ENCODE data around the gene PMM2. TPM values are rescaled to one million over a fixed set of nuclear protein-coding genes. Genes with fewer than 3 reads are reported as not detected.
"Not testable (repeated sequence)": the region's sequence is repeated elsewhere in the genome, so short reads cannot be mapped to it uniquely, and the experiment has no call there.

The PMM2 gene
- total RNA-seq, 1 experiment from 2014 or later, result 49.0 TPM

DNA sequence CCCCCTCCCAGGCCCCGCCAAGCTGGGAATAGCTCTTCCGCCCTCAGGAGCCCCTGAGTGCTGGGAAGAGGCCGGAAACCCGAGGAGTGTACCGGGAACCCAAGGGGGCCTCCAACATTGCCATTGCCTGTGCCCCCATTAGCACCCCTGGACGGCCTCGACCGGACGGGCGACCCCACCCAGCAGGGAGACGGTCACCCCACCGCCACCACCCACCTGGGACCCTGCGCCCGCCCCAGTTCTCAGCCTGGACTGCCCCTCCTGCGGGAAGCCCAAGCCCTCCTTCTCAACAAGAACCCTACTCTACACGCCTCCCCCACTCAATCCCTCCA is 69.2 kb downstream of the PMM2 start:
- no peak for DNase-seq (ENCODE audit: low spot score)

DNA sequence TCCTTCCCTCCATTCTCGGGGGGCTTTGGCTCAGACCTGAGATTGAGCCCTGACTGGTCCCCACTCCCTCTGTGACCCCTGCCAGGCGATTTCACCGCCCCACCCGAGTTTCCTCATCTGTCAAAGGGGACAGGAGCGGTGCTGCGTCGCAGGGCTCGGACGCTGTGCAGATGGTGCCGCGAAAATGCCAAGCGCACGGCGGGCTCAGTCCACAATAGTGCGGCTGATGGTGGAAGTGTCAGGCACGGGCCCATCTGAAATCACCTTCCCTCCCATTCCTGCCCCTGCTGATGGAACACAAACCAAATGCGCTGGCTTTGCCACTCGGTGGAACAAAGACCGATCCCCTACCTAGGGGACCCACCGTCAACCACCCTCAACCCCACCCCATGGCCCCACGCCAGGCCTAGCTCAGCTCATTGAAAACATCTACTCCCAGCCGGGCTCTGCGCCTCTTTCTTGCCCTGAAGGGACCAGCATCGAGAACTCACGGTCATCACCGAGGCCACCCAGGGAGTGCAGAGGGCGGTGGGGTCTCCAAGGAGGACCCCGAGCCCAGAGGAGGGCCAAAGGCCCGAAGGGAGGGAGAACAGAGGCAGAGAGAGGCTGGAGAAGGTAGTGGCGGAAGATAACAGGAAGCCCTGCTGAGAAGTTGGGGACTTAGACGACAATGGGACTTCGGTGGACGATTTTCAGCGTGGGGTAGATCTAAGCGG is 69.7 kb downstream of the PMM2 start:
- DNase-seq (ENCODE audit: low spot score), result peak; percentile 45

DNA sequence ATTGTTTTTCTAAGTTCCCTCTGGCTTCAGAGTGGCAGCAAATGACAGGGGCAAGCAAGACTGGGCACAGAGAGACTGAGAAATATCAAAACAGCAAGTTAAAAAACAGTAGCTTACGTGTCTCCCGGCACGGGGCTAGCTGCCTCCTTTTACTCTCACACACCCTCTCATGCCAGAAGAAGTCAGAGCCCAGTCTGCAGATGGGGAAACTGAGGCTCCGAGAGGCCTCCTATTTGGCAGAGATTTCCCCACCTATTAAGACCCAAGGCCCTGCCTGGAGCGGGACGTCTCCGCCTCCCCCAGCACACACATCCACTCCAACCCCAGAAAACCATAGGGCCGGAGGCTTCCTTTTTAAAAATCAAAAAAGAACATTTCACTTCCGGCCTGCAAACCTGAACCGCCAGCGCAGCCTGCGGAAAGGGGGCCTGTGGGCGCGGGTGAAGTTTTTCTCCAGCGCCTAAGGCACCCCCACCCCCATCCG is 70.3 kb downstream of the PMM2 start:
- no peak for DNase-seq (ENCODE audit: low spot score)

GRCh38 chr16:8868416-8869211 is 71.0 kb downstream of the PMM2 start, which contains the start of gene CARHSP1:
Gene CARHSP1, minus strand, starts transcription at chr16:8869006. Its CDS starts 9,678 bp downstream, at chr16:8859328.
- peak; percentile 90 for DNase-seq (ENCODE audit: low spot score)

DNA sequence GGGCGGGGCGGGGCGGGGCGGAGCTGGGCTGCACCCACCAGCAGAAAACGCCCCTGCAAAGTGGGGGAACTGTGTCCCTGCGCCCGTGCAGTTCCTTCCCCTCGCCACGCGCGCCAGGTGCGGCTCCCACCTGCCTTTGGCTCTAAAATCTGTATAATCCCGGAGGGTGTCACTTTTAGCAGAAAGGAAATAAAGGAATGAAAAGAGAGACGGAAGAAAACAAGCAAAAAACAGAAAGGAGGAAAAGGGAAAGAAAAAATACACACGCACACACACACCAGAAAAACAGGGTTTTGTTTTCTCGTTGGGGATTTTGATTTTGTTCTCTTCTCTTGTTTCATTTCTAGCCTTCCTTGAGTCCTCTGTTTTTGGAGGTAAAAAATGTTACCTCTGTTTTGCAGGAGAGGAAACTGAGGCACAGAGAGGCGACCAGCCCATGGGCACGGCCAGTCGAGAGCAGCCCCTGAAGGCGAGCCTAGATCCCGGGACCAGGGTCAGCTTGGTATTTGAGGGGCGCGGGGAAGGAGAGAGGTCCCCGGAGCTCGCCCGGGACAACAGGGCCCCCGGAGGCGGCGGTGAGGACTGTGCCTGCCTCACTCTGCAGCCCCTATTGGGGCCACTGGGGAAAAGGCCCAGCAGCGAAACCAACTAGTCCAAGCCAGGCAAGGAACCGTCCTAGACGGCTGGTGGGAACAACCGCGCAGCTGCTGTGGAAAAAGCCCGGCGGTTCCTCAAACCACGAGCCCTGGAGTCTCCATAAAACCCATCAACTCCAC is 71.8 kb downstream of the PMM2 start:
- no peak for DNase-seq (ENCODE audit: low spot score)

- DNase-seq (ENCODE audit: low spot score), result not testable (repeated sequence)
These were observed 72.3 kb downstream of the PMM2 start for GRCh38 chr16:8869988-8870241.

GRCh38 chr16:8872071-8872470 is 74.4 kb downstream of the PMM2 start:
- no peak for DNase-seq (ENCODE audit: low spot score)

DNA sequence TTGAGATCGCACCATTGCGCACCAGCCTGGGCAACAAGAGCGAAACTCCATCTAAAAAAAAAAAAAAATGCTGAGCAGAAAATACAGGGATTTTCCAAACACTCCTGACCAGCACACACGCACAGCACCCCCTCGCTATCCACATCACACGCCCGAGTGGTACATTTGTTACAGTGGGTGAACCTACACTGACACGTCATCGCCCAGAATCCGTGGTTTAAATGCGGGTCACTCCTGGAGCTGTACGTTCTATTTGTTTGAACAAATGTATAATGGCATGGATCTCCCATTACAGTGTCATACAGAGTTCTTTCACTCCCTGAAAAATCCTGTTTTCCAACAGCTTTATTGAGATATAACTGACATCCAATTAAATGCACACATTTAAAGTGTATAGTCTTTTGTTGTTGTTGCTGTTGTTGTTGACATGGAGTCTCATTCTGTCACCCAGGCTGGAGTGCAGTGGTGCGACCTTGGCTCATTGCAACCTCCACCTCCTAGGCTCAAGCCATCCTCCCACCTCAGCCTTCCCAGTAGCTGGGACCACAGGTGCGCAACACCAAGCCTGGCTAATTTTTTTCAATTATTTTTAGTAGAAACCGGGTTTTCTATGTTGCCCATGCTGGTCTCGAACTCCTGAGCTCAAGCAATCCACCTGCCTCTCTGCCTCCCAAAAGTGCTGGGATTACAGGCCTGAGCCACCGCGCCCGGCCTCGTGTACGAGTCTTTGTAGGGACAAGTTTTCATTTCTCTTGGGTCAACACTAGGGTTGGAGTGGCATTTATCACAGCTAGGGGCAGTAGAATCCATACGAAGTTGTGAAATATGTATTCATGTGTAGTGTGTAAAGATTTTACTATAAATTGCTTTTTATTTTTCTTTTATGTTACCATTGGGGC is 75.6 kb downstream of the PMM2 start:
- DNase-seq (ENCODE audit: low spot score), result no peak

GRCh38 chr16:8873866-8874195 is 76.2 kb downstream of the PMM2 start:
- DNase-seq (ENCODE audit: low spot score), result not testable (repeated sequence)

DNA sequence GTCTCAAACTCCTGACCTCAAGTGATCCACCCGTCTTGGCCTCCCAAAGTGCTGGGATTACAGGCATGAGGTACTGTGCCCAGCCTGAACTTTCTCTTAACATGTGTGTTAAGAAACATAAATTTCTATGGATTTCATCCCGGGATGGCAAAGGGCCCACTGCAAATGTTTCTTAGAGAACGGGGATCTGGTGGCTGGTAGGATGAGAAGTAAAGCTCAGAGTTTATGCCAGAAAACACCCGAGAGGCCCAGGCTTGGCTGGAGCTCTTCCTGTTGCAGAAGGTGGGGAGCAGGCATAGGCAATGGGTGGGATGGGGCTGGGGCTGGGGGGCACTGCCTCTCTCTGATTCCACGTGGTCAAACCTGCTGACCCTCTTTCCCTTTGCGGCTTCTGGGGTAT is 76.7 kb downstream of the PMM2 start:
- DNase-seq (ENCODE audit: low spot score), result no peak

- not testable (repeated sequence) for DNase-seq (ENCODE audit: low spot score)
These were observed 77.7 kb downstream of the PMM2 start for GRCh38 chr16:8875317-8875716.

DNA sequence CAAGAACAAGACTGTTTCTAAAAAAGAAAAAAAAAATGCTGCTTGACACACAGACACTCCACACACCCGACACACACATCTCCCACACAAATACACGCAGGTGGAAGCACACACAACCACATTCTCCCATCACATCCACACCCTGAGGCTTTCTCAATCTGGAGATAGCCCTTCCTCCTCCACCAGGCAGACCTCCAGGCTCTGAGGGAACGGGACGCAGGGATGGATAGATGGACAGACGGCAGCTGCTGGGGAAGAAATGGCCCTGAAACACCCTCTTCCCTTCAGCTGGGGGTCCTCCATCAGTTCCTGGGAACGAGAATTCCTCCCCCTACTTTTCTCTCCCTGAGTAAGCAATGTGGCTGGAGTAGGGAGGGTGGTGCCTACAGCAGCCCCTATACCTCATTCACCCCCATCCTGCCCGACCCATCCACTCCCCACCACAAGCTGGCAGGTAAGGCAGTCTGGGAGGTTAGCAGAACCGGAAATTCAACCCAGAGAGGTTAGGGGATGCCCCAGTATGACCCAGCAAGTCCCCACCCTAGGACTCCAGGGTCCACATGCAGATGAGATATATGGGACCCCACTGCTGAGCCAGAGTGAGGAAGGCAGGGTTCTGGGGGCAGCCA is 80.4 kb downstream of the PMM2 start:
- no peak for DNase-seq (ENCODE audit: low spot score)

DNA sequence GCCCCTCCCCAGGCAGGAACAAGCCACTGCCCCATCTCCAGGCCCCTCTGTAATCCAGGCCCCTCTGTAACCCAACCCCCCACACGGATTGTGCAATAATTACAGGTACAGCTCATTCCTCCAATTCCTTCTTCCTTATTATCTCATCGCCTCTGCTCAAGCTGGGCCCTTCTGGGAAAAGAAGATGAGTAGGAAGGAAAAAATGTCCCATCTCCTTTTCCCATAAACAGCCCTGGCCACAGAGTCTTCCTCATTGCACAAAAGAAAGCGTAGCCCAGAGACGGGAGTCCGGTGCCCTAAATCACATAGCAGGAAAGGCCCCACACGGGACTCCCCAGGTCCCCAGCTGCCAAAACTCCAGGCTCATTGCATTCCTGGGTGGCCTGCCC is 80.9 kb downstream of the PMM2 start:
- DNase-seq (ENCODE audit: low spot score), result peak; percentile 18

DNA sequence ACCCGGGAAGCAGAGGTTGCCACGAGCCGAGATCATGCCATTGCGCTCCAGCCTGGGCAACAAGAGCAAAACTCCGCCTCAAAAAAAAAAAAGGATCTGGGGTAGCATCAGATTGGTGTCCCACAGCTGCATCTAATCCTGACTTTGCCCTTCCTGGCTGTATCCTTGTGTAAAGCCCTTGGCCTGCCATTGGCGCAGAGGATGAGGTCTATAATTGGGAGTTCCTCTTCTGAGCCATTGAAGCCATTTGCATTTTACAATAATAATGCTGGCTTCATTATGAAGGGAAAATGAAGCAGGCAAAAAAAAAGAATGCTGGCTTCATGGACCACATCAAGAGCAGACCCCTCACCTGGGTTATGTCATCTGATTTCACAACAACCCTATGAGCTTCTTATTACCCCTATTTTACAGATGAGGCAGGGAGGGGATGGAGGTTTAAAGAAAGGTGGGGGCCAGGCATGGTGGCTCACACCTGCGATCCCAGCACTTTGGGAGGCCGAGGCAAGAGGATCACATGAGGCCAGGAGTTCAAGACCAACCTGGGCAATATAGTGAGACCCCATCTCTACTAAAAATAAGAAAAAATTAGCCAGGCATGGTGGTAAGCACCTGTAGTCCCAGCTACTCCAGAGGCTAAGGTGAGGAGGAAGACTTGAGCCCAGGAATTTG is 83.3 kb downstream of the PMM2 start:
- no peak for DNase-seq (ENCODE audit: low spot score)

DNA sequence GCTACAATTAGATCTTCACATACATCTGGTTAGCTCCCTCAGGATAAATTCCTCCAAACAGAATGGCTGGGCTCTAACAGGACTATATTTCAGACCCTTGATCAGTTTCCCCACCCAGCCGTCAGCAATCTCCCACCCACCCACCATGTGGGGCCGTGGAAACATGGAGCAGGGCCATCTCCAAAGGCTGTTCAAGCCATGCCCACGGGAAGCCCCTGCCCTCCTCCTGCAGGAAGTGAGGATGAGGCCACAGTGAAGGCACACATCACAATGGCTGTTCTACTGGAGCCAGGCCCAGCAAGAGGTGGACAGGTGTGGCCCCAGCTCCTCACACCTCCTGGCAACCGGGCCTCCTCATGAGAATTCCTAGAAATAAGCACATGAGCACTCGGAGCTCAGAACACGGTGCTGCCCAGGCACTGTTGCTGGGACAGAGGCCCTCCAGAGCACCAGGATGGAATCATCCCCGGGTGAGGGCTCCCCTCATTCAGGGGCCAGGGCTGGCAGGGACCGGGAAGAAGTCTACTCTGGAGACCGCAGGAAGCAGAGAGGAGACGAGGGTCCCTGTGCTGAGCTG is 84.5 kb downstream of the PMM2 start, which contains the start of gene LITAFD:
Gene LITAFD, plus strand, starts transcription at position 311 of the 577 bp plus-strand sequence. CDS start 2,005 bp downstream, outside the sequence.
- no peak for DNase-seq (ENCODE audit: low spot score)

DNA sequence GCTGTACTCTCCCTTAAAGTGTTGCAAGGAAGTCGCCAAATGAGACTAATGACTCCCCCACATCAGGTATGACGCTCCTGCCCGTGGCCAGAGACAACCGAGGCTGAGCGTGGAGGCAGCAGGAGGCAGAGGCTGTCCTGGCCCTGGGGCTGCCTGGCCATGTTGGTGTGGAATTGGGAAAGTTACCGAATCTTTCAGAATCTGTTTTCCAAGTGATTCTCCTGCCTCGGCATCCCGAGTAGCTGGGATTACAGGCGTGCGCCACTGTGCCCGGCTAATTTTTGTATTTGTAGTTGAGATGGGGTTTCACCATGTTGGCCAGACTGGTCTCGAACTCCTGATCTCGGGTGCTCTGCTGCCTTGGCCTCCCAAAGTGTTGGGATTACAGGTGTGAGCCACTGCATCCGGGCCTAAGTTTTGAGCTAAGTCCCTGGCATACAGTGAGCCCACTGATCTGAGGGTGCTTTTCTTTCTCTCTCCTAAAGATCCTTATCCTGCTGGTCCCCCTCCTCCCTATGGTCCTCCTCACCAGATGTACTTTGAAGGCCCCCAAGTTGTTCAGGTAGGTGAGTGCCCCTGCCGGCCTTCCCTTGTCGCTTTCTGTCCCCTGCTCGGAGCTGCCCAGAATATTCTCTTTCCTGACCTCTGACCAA is 85.2 kb downstream of the PMM2 start:
- no peak for DNase-seq (ENCODE audit: low spot score)

- DNase-seq (ENCODE audit: low spot score), result peak; percentile 34
These were observed 88.3 kb downstream of the PMM2 start for GRCh38 chr16:8885674-8886592.

All from HT-29 (cell line).